H1 (cell line): Measurements from ENCODE around the gene LRRC4C. TPM values are rescaled to one million over a fixed set of nuclear protein-coding genes. Genes with fewer than 3 reads are reported as not detected.
A peak's percentile ranks its signal among the peaks of the same experiment; 100 is the strongest.

Experiments
- CTCF ChIA-PET: fragments of 300-600 bp; sonication (Branson Sonifier 250); formaldehyde crosslinking; loops from one replicate; lab custom pipeline; 2021; ENCODE audit not compliant: partially characterized antibody; lab: Charles Lee
- POLR2A ChIA-PET: fragments of 300-600 bp; sonication (Branson Sonifier 250); formaldehyde crosslinking; loops from one replicate; lab custom pipeline; 2021; ENCODE audit warnings: inconsistent platforms; ENCODE audit not compliant: partially characterized antibody; lab: Charles Lee
- DNase-seq, 2 experiments: peaks; one replicate each; pipeline versions ENCODE4 v3.0.0 to v3.0.0-alpha.2; 2010 to 2022; ENCODE audit warnings: low spot score in 2 of 2, low read depth in 1 of 2, mixed read lengths in 1 of 2
- FAIRE-seq: peaks from 2 replicates; lab custom pipeline; 2011; peaks lifted over from hg19 to GRCh38; lab: Jason Lieb, UNC
- H2AFZ ChIP-seq: 2 replicates; pipeline ENCODE4 v1.8.1; 2012; ENCODE audit warnings: low read length, inconsistent platforms
- H2AK5ac ChIP-seq: 2 replicates; pipeline ENCODE4 v1.6.1; 2013; ENCODE audit warnings: low read depth, low read length
- H2BK120ac ChIP-seq: replicated peaks from 2 replicates; pipeline ENCODE3; 2013; ENCODE audit warnings: low read depth, low read length, inconsistent platforms
- H2BK12ac ChIP-seq: 2 replicates; pipeline ENCODE4 v1.6.1; 2013; ENCODE audit warnings: low read depth, low read length
- H2BK15ac ChIP-seq: 2 replicates; pipeline ENCODE4 v1.6.1; 2013; ENCODE audit warnings: low read length
- H2BK20ac ChIP-seq: 2 replicates; pipeline ENCODE4 v1.6.1; 2013; ENCODE audit warnings: low read length
- H2BK5ac ChIP-seq: 2 replicates; pipeline ENCODE4 v1.6.1; 2013; ENCODE audit warnings: low read depth, low read length
- H3K14ac ChIP-seq: 2 replicates; pipeline ENCODE4 v1.6.1; 2013; ENCODE audit warnings: inconsistent platforms; ENCODE audit not compliant: insufficient read length
- H3K18ac ChIP-seq: 2 replicates; pipeline ENCODE4 v1.6.1; 2013; ENCODE audit warnings: low read length; ENCODE audit errors: extremely low read depth
- H3K23ac ChIP-seq: 2 replicates; pipeline ENCODE4 v1.6.1; 2013; ENCODE audit warnings: inconsistent platforms; ENCODE audit not compliant: insufficient read length
- H3K23me2 ChIP-seq: 2 replicates; pipeline ENCODE4 v1.6.1; 2013; ENCODE audit warnings: low read depth, low read length
- H3K27ac ChIP-seq: 2 replicates; pipeline ENCODE4 v1.6.1; 2011; ENCODE audit warnings: low read depth, low read length, inconsistent platforms
- H3K27me3 ChIP-seq, 4 experiments: replicated peaks in 1 of 4; 1 replicate in 1 of 4; 2 replicates in 3 of 4; pipeline versions ENCODE4 v1.6.1 to v1.8.1; 2011 to 2013; ENCODE audit warnings: low read length in 3 of 4, mild to moderate bottlenecking in 3 of 4, inconsistent platforms in 2 of 4, mixed read lengths in 2 of 4, moderate library complexity in 1 of 4; ENCODE audit not compliant: control insufficient read depth in 3 of 4, insufficient read depth in 3 of 4; ENCODE audit errors: extremely low read depth in 1 of 4
- H3K36me3 ChIP-seq, 4 experiments: 2 replicates each; pipeline versions ENCODE4 v1.6.1 to v1.8.1; 2011 to 2013; ENCODE audit warnings: mild to moderate bottlenecking in 4 of 4, low read length in 3 of 4, moderate library complexity in 2 of 4, control low read depth in 1 of 4, inconsistent platforms in 1 of 4; ENCODE audit not compliant: insufficient read depth in 4 of 4, control insufficient read depth in 2 of 4
- H3K4ac ChIP-seq: replicated peaks from 2 replicates; pipeline ENCODE3; 2013; ENCODE audit warnings: low read length, low read depth, mixed read lengths, inconsistent platforms; ENCODE audit not compliant: insufficient read length
- H3K4me1 ChIP-seq, 4 experiments: replicated peaks in 1 of 4; 1 replicate in 1 of 4; 2 replicates in 3 of 4; pipeline versions ENCODE4 v1.6.1 to v1.8.1; 2011 to 2013; ENCODE audit warnings: low read length in 3 of 4, inconsistent platforms in 2 of 4, mixed read lengths in 1 of 4; ENCODE audit not compliant: insufficient read depth in 4 of 4, control insufficient read depth in 3 of 4
- H3K4me2 ChIP-seq, 2 experiments: 2 replicates each; pipeline versions ENCODE4 v1.6.1 to v1.8.1; 2011 to 2013; ENCODE audit warnings: low read depth in 2 of 2, low read length in 2 of 2, control low read depth in 1 of 2, inconsistent platforms in 1 of 2, mild to moderate bottlenecking in 1 of 2; ENCODE audit not compliant: insufficient read depth in 1 of 2
- H3K4me3 ChIP-seq, 4 experiments: fragments of 200-600, 300-600 bp in 1 of 4; sonication (generic), shearing (Covaris generic), sonication (Bioruptor Twin) in 1 of 4; 2 replicates each; pipeline versions ENCODE4 v1.5.1 to v1.8.1; 2011 to 2016; ENCODE audit warnings: low read length in 4 of 4, low read depth in 3 of 4, control low read depth in 2 of 4, inconsistent platforms in 2 of 4, mild to moderate bottlenecking in 2 of 4, mixed read lengths in 1 of 4, moderate library complexity in 1 of 4; ENCODE audit not compliant: insufficient read depth in 2 of 4; ENCODE audit errors: extremely low read depth in 1 of 4
- H3K56ac ChIP-seq: replicated peaks from 2 replicates; pipeline ENCODE3; 2013; ENCODE audit warnings: low read depth, mild to moderate bottlenecking, mixed read lengths, low read length, inconsistent platforms; ENCODE audit not compliant: insufficient read length
- H3K79me1 ChIP-seq: 2 replicates; pipeline ENCODE4 v1.6.1; 2013; ENCODE audit warnings: low read depth, low read length, control low read depth
- H3K79me2 ChIP-seq, 2 experiments: 2 replicates each; pipeline versions ENCODE4 v1.6.1 to v1.8.1; 2012 to 2013; ENCODE audit warnings: low read length in 2 of 2, mild to moderate bottlenecking in 2 of 2, inconsistent platforms in 1 of 2; ENCODE audit not compliant: insufficient read depth in 2 of 2, control insufficient read depth in 1 of 2
- H3K9ac ChIP-seq, 4 experiments: replicated peaks in 1 of 4; 1 replicate in 1 of 4; 2 replicates in 3 of 4; pipeline versions ENCODE4 v1.6.1 to v1.8.1; 2011 to 2013; ENCODE audit warnings: low read depth in 3 of 4, low read length in 3 of 4, control low read depth in 2 of 4, mild to moderate bottlenecking in 2 of 4, moderate library complexity in 2 of 4, inconsistent platforms in 1 of 4; ENCODE audit errors: extremely low read depth in 1 of 4
- H3K9me3 ChIP-seq, 2 experiments: 2 replicates each; pipeline versions ENCODE4 v1.6.1 to v1.8.1; 2012 to 2013; ENCODE audit warnings: mild to moderate bottlenecking in 2 of 2, moderate library complexity in 2 of 2, control low read depth in 1 of 2, inconsistent platforms in 1 of 2, low read depth in 1 of 2, low read length in 1 of 2, mixed read lengths in 1 of 2; ENCODE audit not compliant: insufficient read depth in 2 of 2
- H4K20me1 ChIP-seq, 2 experiments: replicated peaks in 1 of 2; 2 replicates each; pipeline versions ENCODE3 to v1.8.1; 2011 to 2013; ENCODE audit warnings: inconsistent platforms in 2 of 2, low read length in 2 of 2, mild to moderate bottlenecking in 1 of 2; ENCODE audit not compliant: insufficient read depth in 2 of 2, control insufficient read depth in 1 of 2
- H4K5ac ChIP-seq: 2 replicates; pipeline ENCODE4 v1.6.1; 2013; ENCODE audit warnings: low read length, low read depth, mixed read lengths, inconsistent platforms; ENCODE audit not compliant: insufficient read length
- H4K8ac ChIP-seq: 2 replicates; pipeline ENCODE4 v1.8.0; 2013; ENCODE audit warnings: mild to moderate bottlenecking, moderate library complexity, low read length, inconsistent platforms; ENCODE audit not compliant: insufficient read depth; ENCODE audit errors: extremely low read depth
- H4K91ac ChIP-seq: replicated peaks from 2 replicates; pipeline ENCODE3; 2013; ENCODE audit warnings: low read length, mixed read lengths, inconsistent platforms; ENCODE audit not compliant: insufficient read length
- BCL11A ChIP-seq, 2 experiments: IDR thresholded peaks; one replicate each; pipeline ENCODE4 v1.6.1; 2011; ENCODE audit warnings: low read depth in 2 of 2, low read length in 2 of 2, mild to moderate bottlenecking in 2 of 2
- CEBPB ChIP-seq: IDR thresholded peaks from 2 replicates; pipeline ENCODE4 v1.6.1; 2012; ENCODE audit warnings: low read depth, low read length
- CTBP2 ChIP-seq: IDR thresholded peaks from 2 replicates; pipeline ENCODE4 v1.7.0; 2011; ENCODE audit warnings: borderline replicate concordance, mild to moderate bottlenecking, moderate library complexity, mixed read lengths, low read length; ENCODE audit not compliant: insufficient read depth, insufficient read length
- GTF2F1 ChIP-seq: IDR thresholded peaks from 2 replicates; pipeline ENCODE4 v1.6.1; 2012; ENCODE audit warnings: low read depth, low read length, improper control_type of control experiment, borderline replicate concordance
- JUN ChIP-seq: IDR thresholded peaks from 2 replicates; pipeline ENCODE4 v1.6.1; 2011; ENCODE audit warnings: low read depth, mild to moderate bottlenecking, improper control_type of control experiment, low read length
- NRF1 ChIP-seq: IDR thresholded peaks from 2 replicates; pipeline ENCODE4 v1.6.1; 2011; ENCODE audit warnings: mild to moderate bottlenecking, low read depth, low read length, improper control_type of control experiment
- POU5F1 ChIP-seq: IDR thresholded peaks from 2 replicates; pipeline ENCODE4 v1.6.1; 2011; ENCODE audit warnings: low read depth, mild to moderate bottlenecking, low read length, moderate library complexity
- WGBS, 2 experiments: shearing (Covaris generic) in 1 of 2; methylation state at CpG; one replicate each; pipeline versions ENCODE4 v1.1.6 to v1.1.7; 2013 to 2015; ENCODE audit warnings: low lambda C conversion rate in 2 of 2, mixed read lengths in 2 of 2, inconsistent platforms in 1 of 2, low coverage in 1 of 2, missing lambda C conversion rate in 1 of 2; ENCODE audit not compliant: insufficient replicate concordance in 2 of 2, insufficient coverage in 1 of 2, insufficient read length in 1 of 2; ENCODE audit errors: extremely low coverage in 1 of 2, missing lambda C conversion rate in 1 of 2; 5-methylcytosine and 5-hydroxymethylcytosine counted together
- polyA plus RNA-seq, 7 experiments: library from polyadenylated mRNA; depleted of rRNA in 3 of 7; stranded (reverse) in 5 of 7; unstranded in 2 of 7; fragments of >200 nt in 5 of 7; fragments of 200-250 nt in 2 of 7; gene quantifications; 1 replicate in 5 of 7; 2 replicates in 1 of 7; 4 replicates in 1 of 7; pipeline versions ENCODE4 v1.2.1 to v1.2.3, GENCODE V29; 2011 to 2013; ENCODE audit warnings: missing spikeins in 2 of 7, mixed read lengths in 2 of 7
- total RNA-seq: library from RNA; stranded (reverse); fragmentation: NEBNext Ultra II Directional; extraction: Animal tissue kit (Norgen Biotek cat#: 25700); gene quantifications from 2 replicates; pipeline ENCODE4 v1.2.1, GENCODE V29; 2021

Gene LRRC4C
- total and polyA plus RNA-seq, 2 of the 8 experiments (the other 6 are each of a cell fraction or from before 2014, with no cell fraction given) = 0.23 to 2.2 TPM

- Histone ChIP-seq H2BK15ac (no peak overlapping the region), H4K91ac (no peak overlapping the region), H2BK20ac (no peak overlapping the region), H3K4ac (no peak overlapping the region), H4K5ac (no peak overlapping the region), H3K9ac (no peak overlapping the region), H3K56ac (no peak overlapping the region), H3K23ac (no peak overlapping the region), H3K36me3 (no peaks in the 10 kb centered on the region), H3K18ac (no peak overlapping the region), H2AFZ (peak overlapping the region; percentile 68; the same call in 1 of the 2 replicates), H4K20me1 (no peaks in the 10 kb centered on the region), H3K27ac (no peak overlapping the region), H4K8ac (no peak overlapping the region), H2BK120ac (no peak overlapping the region), H2BK12ac (no peak overlapping the region), H3K4me1 (peaks cover 0 to 6% (median under 1%) of the 10 kb centered on the region in 4 experiments; a peak in 4 of 7 replicates), H3K79me2 (no peaks in the 10 kb centered on the region), H2AK5ac (no peak overlapping the region), H3K14ac (no peak overlapping the region), H2BK5ac (no peak overlapping the region), H3K23me2 (no peaks in the 10 kb centered on the region), H3K4me2 (0 out of 4 replicates have a peak overlapping the region, but pooled peaks have one; percentile 9 to 43), H3K27me3 (no peaks in the 10 kb centered on the region; a peak in 2 of 7 replicates), H3K79me1 (no peaks in the 10 kb centered on the region), H3K4me3 (no peak overlapping the region), H3K9me3 (no peaks in the 10 kb centered on the region; a peak in 2 of 4 replicates)
- TF ChIP-seq NRF1 (no peak), CTBP2 (no peak), GTF2F1 (no peak), BCL11A (IDR thresholded peaks at IDR 0.05; ENCODE audit: low read depth in 2 of 2, low read length in 2 of 2) (no peak), JUN (no peak), POU5F1 (no peak), CEBPB (no peak)
- 85% methylated on average over 10 of the region's 13 CpGs; no CpG with 5 or more reads in 1 of the 2 experiments for WGBS, 2 experiments
- DNase-seq (peak in 1 of 2 experiments; percentile 49), FAIRE-seq (no peak)
- ChIA-PET CTCF (interaction anchor here (0.6 to 1.4 kb wide), 6 partner anchors 9 to 156 kb away, joined by 3 read pairs; no protein-coding TSS in a partner anchor), POLR2A (no interaction called here)
Observed at GRCh38 chr11:40099426-40100161, 1359.9 kb downstream of the LRRC4C start.
